NCI-H446 treated with DMSO at 0.1 percent for 48 hours (cell line): ENCODE measurements around the gene CLSTN2.

ENCODE experiments used
- DNase-seq: peaks from one replicate; lab custom pipeline; 2025; lab: John Stamatoyannopoulos, UW

Gene CLSTN2

GRCh38 chr3:140148824-140149390 is 213.9 kb downstream of the CLSTN2 start:
- DNase-seq: no peak

GRCh38 chr3:140151321-140151720 is 216.3 kb downstream of the CLSTN2 start:
- DNase-seq: no peak

- DNase-seq: peak; percentile 97
Measured at GRCh38 chr3:140152851-140153639, 218.1 kb downstream of the CLSTN2 start.

- DNase-seq: no peak
Measured at GRCh38 chr3:140153736-140154135, 218.8 kb downstream of the CLSTN2 start.

- no peak for DNase-seq
Measured at GRCh38 chr3:140157161-140157560, 222.2 kb downstream of the CLSTN2 start.

GRCh38 chr3:140159646-140160045 is 224.7 kb downstream of the CLSTN2 start:
- DNase-seq: no peak

- DNase-seq: no peak
Measured at GRCh38 chr3:140160553-140160952, 225.6 kb downstream of the CLSTN2 start.

- DNase-seq: no peak
Measured at GRCh38 chr3:140162551-140162950, 227.6 kb downstream of the CLSTN2 start.

GRCh38 chr3:140163159-140163763 is 228.3 kb downstream of the CLSTN2 start:
- no peak for DNase-seq

- no peak for DNase-seq
Measured at GRCh38 chr3:140164156-140164555, 229.2 kb downstream of the CLSTN2 start.

GRCh38 chr3:140164922-140165590 is 230.1 kb downstream of the CLSTN2 start:
- DNase-seq: peak; percentile 92

GRCh38 chr3:140165781-140166180 is 230.8 kb downstream of the CLSTN2 start:
- peak; percentile 91 for DNase-seq

- peak; percentile 68 for DNase-seq
Measured at GRCh38 chr3:140166861-140167599, 232.0 kb downstream of the CLSTN2 start.

- no peak for DNase-seq
Measured at GRCh38 chr3:140167600-140168281, 232.8 kb downstream of the CLSTN2 start.

GRCh38 chr3:140170612-140171011 is 235.6 kb downstream of the CLSTN2 start:
- DNase-seq: no peak

- DNase-seq: peak; percentile 20
Measured at GRCh38 chr3:140176526-140176925, 241.5 kb downstream of the CLSTN2 start.

- DNase-seq: no peak
Measured at GRCh38 chr3:140177943-140178342, 243.0 kb downstream of the CLSTN2 start.

GRCh38 chr3:140178482-140178881 is 243.5 kb downstream of the CLSTN2 start:
- DNase-seq: no peak

GRCh38 chr3:140180603-140181002 is 245.6 kb downstream of the CLSTN2 start:
- DNase-seq: peak; percentile 97

- no peak for DNase-seq
Measured at GRCh38 chr3:140185375-140185774, 250.4 kb downstream of the CLSTN2 start.

GRCh38 chr3:140186421-140186920 is 251.5 kb downstream of the CLSTN2 start:
- DNase-seq: peak; percentile 99
